SK-N-SH (cell line): ENCODE results near the gene POLG2.

Experiments
- CTCF ChIP-seq: fragments of 200-600 bp; sonication (generic); IDR thresholded peaks from 2 replicates; pipeline ENCODE4 v1.6.1; 2017; ENCODE audit warnings: antibody characterized with exemption, mild to moderate bottlenecking, moderate library complexity
- GATA2 ChIP-seq: sonication (generic); formaldehyde crosslinking; IDR thresholded peaks from 2 replicates; pipeline ENCODE4 v1.5.0; 2020; ENCODE audit warnings: mild to moderate bottlenecking, missing genetic modification reagents
- PBX3 ChIP-seq: IDR thresholded peaks from 2 replicates; pipeline ENCODE4; 2012
- RXRA ChIP-seq: IDR thresholded peaks from 2 replicates; pipeline ENCODE4 v1.4.0; 2012; ENCODE audit warnings: low read depth, mild to moderate bottlenecking, borderline replicate concordance
- USF2 ChIP-seq: fragments of 150-350 bp; IDR thresholded peaks from 2 replicates; pipeline ENCODE4 v1.6.1; 2017; ENCODE audit warnings: antibody characterized with exemption, low read length, low read depth, borderline replicate concordance

- TF ChIP-seq CTCF (no peak), PBX3 (no peak), USF2 (no peak), RXRA (no peak), GATA2 (CRISPR knock-in tag) (no peak)
These were observed 58.8 kb downstream of the POLG2 start for GRCh38 chr17:64437944-64438525.
